Right kidney (tissue), 9 donors: ENCODE data around the gene LRRFIP1.

Experiments
- DNase-seq: peaks from one replicate; pipeline ENCODE4 v3.0.0-alpha.2; 2016
- long read RNA-seq, 8 donors: transcript quantifications; one replicate each; lab custom pipeline, GENCODE V29; 2026

The LRRFIP1 gene, protein sequence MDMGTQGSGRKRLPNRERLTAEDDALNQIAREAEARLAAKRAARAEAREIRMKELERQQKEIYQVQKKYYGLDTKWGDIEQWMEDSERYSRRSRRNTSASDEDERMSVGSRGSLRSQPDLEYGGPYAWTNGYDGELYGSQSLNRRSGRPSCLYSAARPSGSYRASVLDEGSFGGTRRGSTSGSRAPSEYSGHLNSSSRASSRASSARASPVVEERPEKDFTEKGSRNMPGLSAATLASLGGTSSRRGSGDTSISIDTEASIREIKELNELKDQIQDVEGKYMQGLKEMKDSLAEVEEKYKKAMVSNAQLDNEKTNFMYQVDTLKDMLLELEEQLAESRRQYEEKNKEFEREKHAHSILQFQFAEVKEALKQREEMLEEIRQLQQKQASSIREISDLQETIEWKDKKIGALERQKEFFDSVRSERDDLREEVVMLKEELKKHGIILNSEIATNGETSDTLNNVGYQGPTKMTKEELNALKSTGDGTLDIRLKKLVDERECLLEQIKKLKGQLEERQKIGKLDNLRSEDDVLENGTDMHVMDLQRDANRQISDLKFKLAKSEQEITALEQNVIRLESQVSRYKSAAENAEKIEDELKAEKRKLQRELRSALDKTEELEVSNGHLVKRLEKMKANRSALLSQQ
- long read RNA-seq, donor 1, partial matches to known transcripts: 0 of 8 reads
- long read RNA-seq, donor 1, other reads (novel, unspliced or antisense): 5 of 8 reads
- long read RNA-seq, donor 2, transcript LRRFIP1-202 (8 exons, 3,709 nt): major isoform, 5 of 28 reads
- long read RNA-seq, donor 2, partial matches to known transcripts: 21 of 28 reads
- long read RNA-seq, donor 2, other reads (novel, unspliced or antisense): 0 of 28 reads
- long read RNA-seq, donor 3, partial matches to known transcripts: 0 of 4 reads
- long read RNA-seq, donor 3, other reads (novel, unspliced or antisense): 0 of 4 reads
- long read RNA-seq, donor 4, full-length matches to known transcripts: 8 of 13 reads
- long read RNA-seq, donor 4, partial matches to known transcripts: 0 of 13 reads
- long read RNA-seq, donor 4, other reads (novel, unspliced or antisense): 5 of 13 reads
- long read RNA-seq, donor 5, transcript LRRFIP1-202 (8 exons, 3,709 nt): major isoform, 6 of 15 reads
- long read RNA-seq, donor 5, partial matches to known transcripts: 0 of 15 reads
- long read RNA-seq, donor 5, other reads (novel, unspliced or antisense): 7 of 15 reads
- long read RNA-seq, donor 6, partial matches to known transcripts: 37 of 46 reads
- long read RNA-seq, donor 6, other reads (novel, unspliced or antisense): 8 of 46 reads
- long read RNA-seq, donor 7, transcript LRRFIP1-202 (8 exons, 3,709 nt): major isoform, 12 of 56 reads
- long read RNA-seq, donor 7, partial matches to known transcripts: 38 of 56 reads
- long read RNA-seq, donor 7, other reads (novel, unspliced or antisense): 5 of 56 reads
- long read RNA-seq, donor 8, transcript LRRFIP1-202 (8 exons, 3,709 nt): major isoform, 5 of 6 reads
- long read RNA-seq, donor 8, partial matches to known transcripts: 0 of 6 reads
- long read RNA-seq, donor 8, other reads (novel, unspliced or antisense): 0 of 6 reads

DNA sequence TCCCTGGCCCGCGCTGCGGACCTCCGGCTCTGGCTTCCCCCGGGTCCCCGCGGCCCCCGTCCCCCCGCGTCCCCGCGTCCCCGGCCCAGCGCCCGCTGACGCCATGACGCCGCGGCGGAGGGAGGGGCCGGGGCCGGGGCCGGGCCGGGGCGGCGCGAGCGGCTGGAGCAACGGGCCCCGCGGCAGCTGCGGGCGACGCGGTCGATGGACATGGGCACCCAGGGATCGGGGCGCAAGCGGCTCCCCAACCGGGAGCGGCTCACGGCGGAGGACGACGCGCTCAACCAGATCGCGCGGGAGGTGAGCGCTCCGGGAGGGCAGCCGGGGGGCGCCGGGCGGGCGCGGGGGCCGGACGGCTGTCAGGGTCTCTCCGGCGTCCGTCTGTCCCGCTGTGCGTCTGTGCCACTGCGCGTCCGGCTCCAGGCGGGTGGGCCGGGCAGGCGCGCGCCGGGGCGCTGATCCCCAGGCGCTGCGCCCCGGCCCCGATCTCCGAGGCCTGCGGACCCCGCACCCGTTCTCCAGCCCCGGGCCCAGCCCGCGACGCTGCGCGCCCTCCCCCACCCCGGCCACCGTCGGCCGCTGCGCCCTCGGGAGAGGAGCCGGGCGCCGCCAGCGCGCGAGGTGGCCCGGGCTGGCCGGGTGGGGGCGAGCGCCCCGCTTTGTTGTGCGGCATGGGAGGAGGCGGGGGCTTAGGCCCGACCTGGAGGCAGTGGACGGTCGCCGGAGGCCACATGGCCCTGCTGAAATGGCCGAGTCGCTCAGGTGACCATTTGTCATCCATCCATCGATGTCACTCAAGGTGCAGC is at the start of gene LRRFIP1:
Gene LRRFIP1, plus strand, starts transcription at position 147 of the 806 bp plus-strand sequence. Its CDS starts 58 bp downstream, at position 205.
- DNase-seq: peak; percentile 73

DNA sequence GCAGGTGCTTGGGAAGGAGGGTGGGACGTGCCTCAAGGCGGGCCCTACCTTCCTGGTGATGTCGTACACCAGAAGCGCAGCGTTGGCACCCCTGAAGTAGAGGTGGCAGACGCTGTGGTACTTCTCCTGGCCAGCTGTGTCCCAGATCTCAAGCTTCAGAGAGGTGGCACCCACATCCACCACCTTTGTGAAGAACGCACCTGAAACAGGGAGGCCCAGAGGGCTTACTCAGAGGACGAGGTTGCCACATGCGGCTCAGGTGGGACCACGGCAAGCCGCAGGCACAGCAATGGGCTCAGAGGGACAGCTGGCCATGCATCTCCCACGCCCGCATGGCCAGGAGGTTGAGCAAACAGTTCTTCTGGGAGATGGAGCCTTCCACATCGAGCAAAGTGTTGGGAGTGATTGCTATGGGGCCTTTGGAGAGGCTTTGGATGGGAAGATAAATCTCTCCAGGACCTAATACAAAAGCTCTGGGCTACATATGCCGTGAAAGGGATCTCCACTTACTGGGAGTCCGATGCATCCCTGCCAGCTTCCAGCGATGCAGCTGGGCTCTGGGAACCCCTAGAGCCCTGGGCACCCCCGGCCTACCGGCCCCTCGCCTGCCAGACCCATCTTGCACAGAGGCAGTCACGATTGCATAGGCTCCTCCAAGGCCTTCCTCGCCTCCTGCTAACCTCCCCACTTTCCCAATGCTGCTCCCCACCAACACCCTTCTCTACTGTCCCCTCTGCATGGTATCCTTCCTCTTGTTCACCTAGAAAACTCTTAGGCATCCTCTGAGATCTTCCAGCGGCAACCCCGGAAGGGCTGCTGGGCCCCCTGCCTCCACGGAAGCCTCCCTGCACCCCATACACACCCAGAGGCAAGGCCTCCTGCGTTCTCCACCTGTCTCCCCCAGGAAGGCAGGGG is 49.2 kb upstream of the LRRFIP1 start:
- no peak for DNase-seq

DNA sequence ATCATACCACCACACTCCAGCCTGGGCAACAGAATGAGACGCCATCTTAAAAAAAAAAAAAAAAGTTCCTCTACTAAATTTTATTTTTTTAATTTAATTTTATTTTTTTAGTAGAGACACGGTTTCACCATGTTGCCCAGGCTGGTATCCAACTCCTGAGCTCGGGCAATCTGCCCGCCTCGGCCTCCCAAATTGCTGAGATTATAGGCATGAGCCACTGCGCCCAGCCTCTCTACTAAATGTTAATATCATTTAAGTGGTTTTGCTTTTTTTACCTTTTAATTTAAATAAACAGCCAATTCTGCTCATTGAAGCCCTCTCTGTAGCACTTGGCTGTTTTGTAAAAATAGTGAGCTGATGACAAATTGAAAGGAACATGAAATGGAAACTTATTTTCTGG is 46.1 kb upstream of the LRRFIP1 start:
- no peak for DNase-seq

DNA sequence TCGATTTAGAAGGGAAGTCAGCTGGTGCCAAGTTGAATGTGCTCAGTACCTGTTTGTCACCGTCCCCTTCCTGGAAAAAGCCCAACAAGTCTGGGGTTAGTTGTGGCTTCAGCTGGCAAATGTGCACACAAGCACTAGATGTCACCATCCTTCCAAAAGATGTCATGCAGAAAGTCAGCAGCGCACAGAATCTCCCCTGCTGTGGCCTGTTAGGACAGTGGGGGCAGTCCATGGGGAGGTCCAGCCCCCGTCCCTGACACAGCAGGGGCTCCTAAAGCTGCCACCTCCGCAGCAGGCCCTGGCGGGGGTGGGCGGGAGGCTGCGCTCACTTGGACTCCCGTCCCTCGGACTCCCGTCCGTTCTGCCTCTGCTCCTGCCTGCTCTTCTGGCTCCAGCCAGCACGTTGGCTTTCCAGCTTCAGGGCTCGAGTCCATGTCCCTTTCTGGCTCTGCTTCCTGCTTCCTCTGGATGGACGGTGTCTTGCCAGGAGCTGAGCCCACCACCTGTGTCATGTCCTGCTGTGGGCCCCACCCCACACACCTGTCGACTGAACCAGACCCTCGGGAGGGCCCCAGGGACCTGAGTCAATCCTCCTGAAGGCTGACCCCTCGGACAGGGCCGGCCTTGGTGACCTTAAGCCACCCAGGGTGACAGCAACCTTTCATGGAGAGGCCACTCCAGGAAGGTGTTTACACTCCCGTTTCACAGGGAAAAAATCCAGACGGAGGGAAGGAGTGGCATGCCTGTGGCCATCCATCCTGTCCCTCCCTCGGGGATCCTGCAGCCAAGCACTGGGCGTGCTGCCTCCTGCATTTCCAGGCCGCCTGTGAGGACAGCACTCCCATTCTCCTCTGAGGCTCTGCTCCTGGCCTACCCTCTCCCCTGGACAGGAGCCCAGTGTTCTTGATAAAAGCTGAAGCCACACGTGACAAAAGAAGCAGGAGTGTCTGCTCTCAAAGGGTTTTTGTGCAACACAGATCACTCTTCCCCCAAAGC is 45.3 kb upstream of the LRRFIP1 start:
- peak; percentile 81 for DNase-seq

DNA sequence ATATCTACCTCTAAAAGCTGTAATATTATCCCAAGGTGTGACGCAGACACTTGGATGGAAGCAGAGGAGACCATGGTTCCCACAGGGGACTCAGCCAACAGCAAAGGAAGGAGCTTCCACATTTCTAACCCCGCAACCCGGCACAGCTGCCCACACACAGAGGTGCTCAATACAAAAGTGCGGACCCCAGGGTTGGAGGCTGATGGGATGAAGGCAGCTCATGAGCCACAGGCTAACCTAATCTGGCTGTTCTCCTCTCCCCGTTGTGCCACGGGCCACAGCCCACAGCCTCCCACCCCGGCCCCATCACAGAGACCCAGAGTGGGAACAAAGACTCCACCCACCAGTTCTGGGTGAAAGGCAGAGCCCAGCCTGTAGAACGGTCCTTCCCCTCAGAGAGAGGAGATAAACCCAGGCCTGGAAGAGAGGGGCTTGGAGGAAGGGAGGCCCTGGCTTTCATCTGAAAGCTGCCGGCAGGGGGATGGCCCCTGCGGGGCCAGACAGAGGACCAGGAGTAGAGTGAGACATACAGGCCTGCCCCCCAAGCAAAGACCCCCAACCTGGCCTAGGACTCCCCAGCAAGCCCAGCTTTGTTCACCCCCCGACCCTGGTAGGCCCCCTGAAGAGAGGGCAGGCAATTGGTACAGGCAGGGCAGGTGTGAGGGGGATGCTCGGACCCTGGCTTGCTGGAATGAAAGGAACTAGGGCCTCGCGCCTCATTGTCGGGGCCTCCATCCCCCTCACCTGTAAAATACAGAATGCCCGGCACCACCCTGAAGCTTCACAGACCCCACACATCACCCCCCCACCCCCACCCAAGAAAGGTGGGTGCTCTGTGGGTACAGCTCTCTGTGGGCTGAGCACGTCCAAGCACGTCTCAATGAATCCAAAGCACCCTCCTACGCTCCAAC is 43.7 kb upstream of the LRRFIP1 start:
- DNase-seq: no peak

DNA sequence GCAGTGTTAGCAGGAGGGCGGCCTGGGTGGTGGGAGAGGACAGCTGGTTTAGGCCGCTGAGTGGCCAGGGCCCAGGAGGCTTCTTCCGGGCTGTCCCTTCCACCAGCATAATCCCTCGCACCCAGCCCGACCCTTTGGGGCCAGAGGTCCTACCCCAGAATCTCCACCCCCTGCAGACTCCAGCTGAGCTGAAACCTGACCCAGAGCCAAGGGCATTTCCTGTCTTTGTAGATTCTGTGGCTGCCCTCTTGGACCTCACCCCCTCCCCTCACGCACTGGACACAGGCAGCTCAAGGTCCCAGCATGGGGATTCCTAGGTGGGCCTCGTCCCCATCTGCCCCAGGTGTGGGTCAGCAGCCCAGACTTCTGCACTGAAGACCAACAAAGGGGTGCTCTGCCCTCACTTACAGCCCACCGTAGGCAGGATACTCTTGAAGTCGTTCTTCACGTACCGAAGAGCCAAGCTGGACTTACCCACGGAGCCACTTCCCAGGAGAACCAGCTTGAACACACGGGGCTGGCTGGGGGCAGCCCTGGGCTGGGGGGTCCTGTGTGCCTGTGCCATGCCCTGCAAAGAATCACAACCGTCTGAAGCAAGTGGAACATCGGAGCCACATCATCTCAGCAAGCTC is 41.7 kb upstream of the LRRFIP1 start:
- no peak for DNase-seq

DNA sequence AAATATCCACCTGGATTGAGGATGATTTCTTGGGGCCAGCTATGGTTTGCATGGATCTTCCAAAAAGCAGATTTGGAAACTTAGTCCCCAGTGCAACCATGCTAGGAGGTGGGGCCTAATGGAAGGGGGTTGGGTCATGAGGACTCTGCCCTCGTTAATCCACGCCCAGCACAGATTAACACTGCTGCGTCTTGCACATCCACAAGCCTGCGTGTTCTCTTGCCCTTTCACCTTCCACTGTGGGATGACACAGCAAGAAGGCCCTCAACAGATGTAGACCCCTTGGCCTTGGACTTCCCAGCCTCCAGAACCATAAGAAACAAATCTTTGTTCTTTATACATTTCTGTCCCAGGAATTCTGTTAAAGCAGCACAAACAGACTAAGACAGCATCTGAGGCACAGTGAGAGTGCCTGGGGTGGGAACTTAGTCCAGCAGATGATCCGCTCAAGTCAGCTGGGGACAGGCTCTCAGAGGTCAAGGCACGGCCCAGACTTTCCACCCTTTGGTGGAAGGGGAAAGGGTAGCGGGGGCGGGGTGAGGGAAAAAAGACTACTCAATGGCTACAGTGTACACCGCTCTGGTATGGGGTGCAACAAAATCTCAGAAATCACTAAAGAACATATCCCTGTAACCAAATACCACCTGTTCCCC is 39.2 kb upstream of the LRRFIP1 start:
- no peak for DNase-seq

DNA sequence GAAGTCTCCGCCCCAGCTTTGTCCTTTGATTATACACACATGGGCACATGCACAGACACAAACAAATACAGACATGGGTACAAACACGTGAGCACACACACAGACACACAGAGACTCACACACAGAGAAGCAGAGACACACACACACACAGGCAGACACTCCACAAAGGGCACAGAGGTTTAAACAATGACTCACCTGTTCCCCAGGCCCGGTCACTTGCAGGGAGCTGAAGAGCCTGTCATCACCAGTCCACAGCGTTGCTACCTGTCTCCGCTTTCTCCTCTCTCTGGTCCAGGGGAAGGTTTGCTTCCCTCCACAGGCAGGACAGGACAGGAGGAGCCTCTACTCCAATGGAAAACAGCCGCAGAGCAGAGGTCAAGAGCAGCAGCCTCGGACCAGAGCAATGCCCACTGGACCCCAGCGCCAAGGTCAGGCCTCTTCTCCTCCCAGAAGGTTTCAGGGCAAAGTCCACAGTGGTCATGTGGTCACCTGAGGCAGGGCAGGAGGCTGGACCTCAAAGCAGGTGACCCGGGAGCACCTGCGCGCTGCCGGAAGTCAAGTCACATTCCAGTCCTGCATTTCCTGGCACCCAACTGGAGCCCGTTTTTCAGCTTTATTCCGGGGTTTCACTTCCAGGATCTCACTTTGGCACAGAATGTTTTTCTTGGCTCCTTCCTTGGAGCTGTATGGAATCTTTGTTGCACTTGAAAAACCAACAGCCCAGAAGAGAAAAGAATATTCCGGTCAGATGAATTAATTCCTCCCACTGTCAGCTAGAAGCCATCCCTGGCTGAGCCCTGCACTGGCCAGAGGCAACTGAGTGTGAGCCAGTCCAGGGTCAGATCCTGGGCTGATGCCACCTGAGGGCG is 36.9 kb upstream of the LRRFIP1 start, which contains the start of gene RAB17:
Gene RAB17, minus strand, starts transcription at position 463 of the 869 bp plus-strand sequence. CDS start 4,580 bp downstream, outside the sequence.
- DNase-seq: peak; percentile 31

DNA sequence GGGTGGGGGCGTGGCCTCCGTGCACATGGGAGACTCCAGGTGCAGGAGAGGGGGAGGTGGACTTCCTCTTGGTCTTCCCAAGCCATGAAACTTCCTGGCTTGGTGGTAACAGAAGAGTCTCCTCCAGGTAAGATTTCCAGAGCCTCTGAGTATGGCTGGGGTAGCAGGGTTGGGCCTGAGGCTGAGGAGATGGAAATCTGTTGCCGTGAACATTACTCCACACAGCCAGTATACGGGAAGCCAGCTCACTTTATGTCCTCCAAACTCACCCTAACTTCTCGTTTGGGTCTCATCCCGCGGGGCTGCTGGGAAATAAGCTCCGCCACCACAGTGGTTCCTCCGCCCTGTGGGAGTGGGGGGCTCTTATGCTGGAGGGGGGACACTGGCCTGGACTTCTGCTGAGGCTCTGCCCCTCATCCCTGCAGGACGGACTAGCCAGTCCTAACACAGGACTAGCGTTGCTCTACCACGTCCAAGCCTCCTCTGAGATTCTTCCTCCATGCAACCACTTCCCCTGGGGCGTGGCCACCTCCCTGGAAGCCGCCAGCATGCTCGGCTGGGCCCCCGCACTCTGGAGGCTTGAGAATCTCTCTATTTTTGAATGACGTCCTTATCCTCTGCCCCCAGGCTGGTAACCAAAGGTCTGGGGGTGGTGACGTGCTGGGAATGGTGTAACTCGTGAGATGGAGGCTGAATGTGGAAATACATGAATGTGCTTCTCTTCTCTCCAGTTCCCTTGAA is 36.1 kb upstream of the LRRFIP1 start:
- no peak for DNase-seq

DNA sequence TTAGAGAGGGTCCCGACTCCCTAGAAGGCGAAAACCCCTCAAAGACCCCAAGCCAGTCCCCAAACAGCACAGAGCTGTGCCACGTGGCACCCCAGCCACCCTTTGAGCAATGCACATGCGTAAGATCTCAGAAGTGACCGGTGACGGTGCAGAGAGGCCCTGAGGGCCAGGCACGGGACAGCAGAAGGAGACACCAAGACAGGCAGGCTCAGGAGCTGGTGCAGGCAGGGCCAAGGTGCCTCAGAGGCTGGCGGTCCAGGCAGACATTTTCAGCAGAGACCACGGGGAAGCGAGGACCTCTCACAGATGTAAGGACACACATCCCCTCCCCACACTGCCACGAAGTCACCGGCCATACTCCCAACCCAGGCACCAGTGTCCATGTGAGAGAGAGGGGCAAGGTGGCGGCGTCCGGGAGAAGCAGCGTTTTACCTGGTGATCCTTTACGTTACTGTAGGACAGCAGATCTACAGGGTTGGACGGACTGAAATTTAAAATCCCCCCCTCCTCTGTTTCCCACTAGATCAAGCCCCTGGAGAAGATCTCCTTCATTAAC is 34.9 kb upstream of the LRRFIP1 start:
- no peak for DNase-seq

DNA sequence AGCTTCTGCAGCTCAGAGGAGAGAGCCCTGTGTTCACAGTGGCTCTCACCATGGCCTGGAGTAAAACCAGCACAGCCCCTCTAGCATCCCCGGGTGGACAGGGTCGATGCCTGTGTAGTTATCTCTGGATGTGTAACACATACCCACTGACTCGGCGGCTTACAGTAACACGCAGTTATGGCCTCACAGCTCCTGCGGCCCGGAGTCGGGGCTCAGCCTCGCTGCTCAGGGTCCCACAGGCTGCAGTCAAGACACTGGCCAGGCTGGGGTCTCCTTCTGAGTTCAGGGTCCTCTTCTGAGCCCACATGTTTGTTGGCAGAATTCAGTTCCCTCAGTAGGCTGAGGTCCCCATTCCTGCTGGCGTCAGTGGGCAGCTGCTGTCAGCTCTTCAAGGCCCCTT is 34.4 kb upstream of the LRRFIP1 start:
- DNase-seq: no peak

DNA sequence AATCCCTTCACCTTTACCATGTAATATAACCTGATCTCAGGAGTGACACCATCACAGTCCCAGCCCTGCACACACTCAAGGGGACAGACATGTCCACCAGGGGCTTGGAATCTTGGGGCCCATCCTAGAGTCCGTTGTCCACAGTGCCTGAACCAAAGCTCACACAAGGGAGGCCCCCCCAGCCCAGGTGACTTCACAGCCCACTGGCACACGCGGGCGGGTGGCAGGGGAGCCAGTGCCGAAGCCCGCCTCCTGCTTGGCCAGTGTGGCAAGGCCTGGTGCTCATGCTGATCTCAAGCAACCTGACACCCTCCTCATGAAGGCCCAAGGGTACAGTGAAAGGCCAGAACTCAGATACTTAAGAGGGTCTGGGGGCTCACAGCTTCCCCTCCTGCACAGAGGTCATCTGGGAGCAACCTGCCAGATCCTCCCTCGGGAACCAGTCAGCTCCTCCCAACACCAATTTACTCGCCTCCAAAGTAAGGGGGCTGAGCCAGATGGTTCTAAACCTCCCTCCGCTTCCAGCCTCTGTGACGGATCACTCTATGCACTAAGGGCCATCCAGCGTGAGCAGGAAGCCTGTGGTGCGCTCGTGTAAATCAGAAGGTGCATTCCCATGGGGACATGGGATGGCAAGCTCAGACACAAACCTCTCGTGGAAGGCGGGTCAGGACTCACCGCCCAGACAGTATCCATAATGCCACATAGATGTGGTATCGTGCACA is 33.6 kb upstream of the LRRFIP1 start:
- no peak for DNase-seq

DNA sequence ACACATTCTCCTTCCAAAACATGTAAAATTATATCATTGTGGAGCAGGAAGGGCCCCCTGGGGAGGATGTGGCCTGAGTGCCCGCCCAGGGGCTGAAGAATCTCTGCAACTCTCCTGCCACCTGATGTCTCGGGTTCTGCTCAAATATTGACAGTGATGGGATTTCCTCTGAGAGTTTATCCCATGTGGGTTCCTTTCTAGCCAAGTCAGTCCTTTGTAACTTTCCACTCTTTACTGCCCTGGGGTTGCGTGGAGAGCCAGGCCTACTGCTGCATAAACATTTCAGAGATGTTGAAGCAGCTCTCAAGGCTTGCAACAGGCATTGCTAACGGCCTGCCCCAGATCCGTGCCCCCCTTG is 32.9 kb upstream of the LRRFIP1 start:
- DNase-seq: no peak
